Kidney (tissue), 14 donors: ENCODE data around the gene KLHL30. TPM values are rescaled to one million over a fixed set of nuclear protein-coding genes. Genes with fewer than 3 reads are reported as not detected.

Experiments
- DNase-seq, 5 donors: peaks; one replicate each; pipeline ENCODE4 v3.0.0-alpha.2; 2013 to 2020
- FAIRE-seq: peaks from 2 replicates; lab custom pipeline; 2012; peaks lifted over from hg19 to GRCh38; lab: Jason Lieb, UNC
- H3K27ac ChIP-seq, 2 donors: one replicate each; pipeline ENCODE4 v1.7.0; 2013; ENCODE audit warnings: low read depth in 2 of 2, low read length in 2 of 2, inconsistent platforms in 1 of 2
- H3K27me3 ChIP-seq: one replicate; pipeline ENCODE4 v1.7.1; 2013; ENCODE audit warnings: low read length, inconsistent platforms; ENCODE audit not compliant: control insufficient read depth, insufficient read depth
- H3K36me3 ChIP-seq, 3 donors: one replicate each; pipeline versions ENCODE4 v1.7.0 to v1.7.1; 2013; ENCODE audit warnings: low read length in 3 of 3, control low read depth in 1 of 3, inconsistent platforms in 1 of 3; ENCODE audit not compliant: insufficient read depth in 3 of 3, control insufficient read depth in 2 of 3
- H3K4me1 ChIP-seq, 3 donors: one replicate each; pipeline versions ENCODE4 v1.7.0 to v1.7.1; 2013; ENCODE audit warnings: low read length in 3 of 3, inconsistent platforms in 1 of 3, low read depth in 1 of 3; ENCODE audit not compliant: control insufficient read depth in 2 of 3, insufficient read depth in 2 of 3
- H3K4me3 ChIP-seq, 3 donors: one replicate each; pipeline versions ENCODE4 v1.7.0 to v1.8.1; 2013; ENCODE audit warnings: low read length in 3 of 3, control low read depth in 1 of 3, inconsistent platforms in 1 of 3
- H3K9ac ChIP-seq, 3 donors: one replicate each; pipeline versions ENCODE4 v1.7.0 to v1.7.1; 2013; ENCODE audit warnings: low read length in 3 of 3, control low read depth in 1 of 3, inconsistent platforms in 1 of 3
- H3K9me3 ChIP-seq, 3 donors: one replicate each; pipeline versions ENCODE4 v1.7.0 to v1.7.1; 2013; ENCODE audit warnings: low read length in 3 of 3, control low read depth in 1 of 3, inconsistent platforms in 1 of 3; ENCODE audit not compliant: control insufficient read depth in 2 of 3, insufficient read depth in 1 of 3
- CTCF ChIP-seq: IDR thresholded peaks from 3 replicates; pipeline ENCODE4 v1.5.1; 2012; ENCODE audit warnings: mild to moderate bottlenecking, moderate library complexity, borderline replicate concordance; ENCODE audit not compliant: insufficient read depth; ENCODE audit errors: extremely low read depth
- intact Hi-C: fragments of 100-400 bp; cut with DNase I; formaldehyde crosslinking; loops from one replicate; pipeline ENCODE4 v1.11.1; 2022
- polyA plus RNA-seq: library from polyadenylated mRNA; stranded (reverse); fragments of 350-450 nt; fragmentation: Illumina TruSeq; extraction: RNeasy Lipid Tissue Mini Kit (QIAGEN cat#74804); gene quantifications from one replicate; pipeline ENCODE4 v1.2.3, GENCODE V29; 2014; ENCODE audit warnings: low read depth, low replicate concordance; ENCODE audit not compliant: insufficient read depth
- total RNA-seq: library from RNA; stranded (reverse); fragmentation: NEBNext Ultra II Directional; extraction: Animal tissue kit (Norgen Biotek cat#: 25700); gene quantifications from one replicate; pipeline ENCODE4 v1.2.1, GENCODE V29; 2021
- donor health status: control.
- donor health status: control.
- donor health status: control.
- donor health status: control.
- donor health status: control.
- donor health status: DM: yes; HTN: yes; CAD: no.
- donor health status: Normal renal cell carcinoma (clear cell type).

The KLHL30 gene
- total and polyA plus RNA-seq, 2 donors from 2014 or later: 0.24 to 5.7 TPM

- H3K4me3 ChIP-seq: no peak overlapping the region
- FAIRE-seq (no peak), DNase-seq (no peak)
- H3K27ac ChIP-seq: no peak overlapping the region
- no peak overlapping the region for H3K9ac ChIP-seq
- H3K4me1 ChIP-seq: no peaks in the 10 kb centered on the region
- intact Hi-C loops: no loop called here
- no peaks in the 10 kb centered on the region for H3K36me3 ChIP-seq
- no peaks in the 10 kb centered on the region for H3K9me3 ChIP-seq
- no peak for TF ChIP-seq CTCF
- no peaks in the 10 kb centered on the region for H3K27me3 ChIP-seq
These were observed 10.5 kb downstream of the KLHL30 start for GRCh38 chr2:238148981-238149380.

- H3K4me1 ChIP-seq: no peaks in the 10 kb centered on the region
- H3K36me3 ChIP-seq: no peaks in the 10 kb centered on the region
- intact Hi-C loops: no loop called here
- no peaks in the 10 kb centered on the region for H3K9me3 ChIP-seq
- H3K27ac ChIP-seq: no peak overlapping the region
- no peak overlapping the region for H3K9ac ChIP-seq
- H3K27me3 ChIP-seq: no peaks in the 10 kb centered on the region
- DNase-seq: no peak
- no peak overlapping the region for H3K4me3 ChIP-seq
- FAIRE-seq: no peak
- TF ChIP-seq CTCF: no peak
These were observed 11.5 kb downstream of the KLHL30 start for GRCh38 chr2:238149841-238150572.

DNA sequence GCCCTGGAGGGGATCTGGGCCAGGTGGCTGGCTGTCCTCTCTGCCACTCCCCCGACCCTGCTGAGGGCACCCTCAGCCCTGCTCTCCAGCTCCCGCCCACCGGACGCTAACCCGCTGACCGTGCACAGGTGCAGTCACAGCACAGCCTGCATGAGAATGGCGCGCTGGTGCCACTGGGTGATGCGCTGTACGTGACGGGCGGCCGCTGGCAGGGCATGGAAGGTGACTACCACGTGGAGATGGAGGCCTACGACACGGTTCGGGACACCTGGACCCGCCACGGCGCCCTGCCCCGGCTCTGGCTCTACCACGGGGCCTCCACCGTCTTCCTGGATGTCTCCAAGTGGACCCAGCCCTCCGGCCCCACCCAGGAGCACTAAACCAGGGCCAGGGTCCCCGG is 12.2 kb downstream of the KLHL30 start:
- no peaks in the 10 kb centered on the region for H3K36me3 ChIP-seq
- intact Hi-C loops: no loop called here
- FAIRE-seq: no peak

More for the DNA sequence above, 12.2 kb downstream of the KLHL30 start:
- Histone ChIP-seq H3K27me3 (no peaks in the 10 kb centered on the region), H3K9ac (no peak overlapping the region), H3K4me3 (no peak overlapping the region), H3K27ac (no peak overlapping the region), H3K4me1 (no peaks in the 10 kb centered on the region), H3K9me3 (no peaks in the 10 kb centered on the region)
- DNase-seq: peak in 1 of 5 donors; percentile 66
- TF ChIP-seq CTCF: no peak
